Measurements from ENCODE around the gene VMO1. TPM values are rescaled to one million over a fixed set of nuclear protein-coding genes. Genes with fewer than 3 reads are reported as not detected.

VMO1 gene
- total RNA-seq, 1 experiment from 2014 or later = 1.2 TPM

DNA sequence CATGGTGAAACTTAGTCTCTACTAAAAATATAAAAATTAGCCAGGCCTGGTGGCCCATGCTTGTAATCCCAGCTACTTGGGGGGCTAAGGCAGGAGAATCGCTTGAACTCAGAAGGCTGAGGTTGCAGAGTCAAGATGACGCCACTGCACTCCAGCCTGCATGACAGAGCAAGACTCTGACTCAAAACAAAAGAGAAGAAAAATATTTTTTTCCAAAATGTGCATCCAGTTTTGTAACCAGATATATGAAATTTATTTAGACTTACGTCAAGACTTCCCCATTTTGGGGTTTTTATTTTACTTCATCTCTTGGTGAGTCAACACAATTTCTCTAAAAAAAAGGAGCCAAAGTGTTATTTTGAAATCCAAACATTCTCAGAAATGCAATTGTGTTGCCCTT, 20.0 kb downstream of the VMO1 start (continued):
- TF ChIP-seq, protein P1, sequence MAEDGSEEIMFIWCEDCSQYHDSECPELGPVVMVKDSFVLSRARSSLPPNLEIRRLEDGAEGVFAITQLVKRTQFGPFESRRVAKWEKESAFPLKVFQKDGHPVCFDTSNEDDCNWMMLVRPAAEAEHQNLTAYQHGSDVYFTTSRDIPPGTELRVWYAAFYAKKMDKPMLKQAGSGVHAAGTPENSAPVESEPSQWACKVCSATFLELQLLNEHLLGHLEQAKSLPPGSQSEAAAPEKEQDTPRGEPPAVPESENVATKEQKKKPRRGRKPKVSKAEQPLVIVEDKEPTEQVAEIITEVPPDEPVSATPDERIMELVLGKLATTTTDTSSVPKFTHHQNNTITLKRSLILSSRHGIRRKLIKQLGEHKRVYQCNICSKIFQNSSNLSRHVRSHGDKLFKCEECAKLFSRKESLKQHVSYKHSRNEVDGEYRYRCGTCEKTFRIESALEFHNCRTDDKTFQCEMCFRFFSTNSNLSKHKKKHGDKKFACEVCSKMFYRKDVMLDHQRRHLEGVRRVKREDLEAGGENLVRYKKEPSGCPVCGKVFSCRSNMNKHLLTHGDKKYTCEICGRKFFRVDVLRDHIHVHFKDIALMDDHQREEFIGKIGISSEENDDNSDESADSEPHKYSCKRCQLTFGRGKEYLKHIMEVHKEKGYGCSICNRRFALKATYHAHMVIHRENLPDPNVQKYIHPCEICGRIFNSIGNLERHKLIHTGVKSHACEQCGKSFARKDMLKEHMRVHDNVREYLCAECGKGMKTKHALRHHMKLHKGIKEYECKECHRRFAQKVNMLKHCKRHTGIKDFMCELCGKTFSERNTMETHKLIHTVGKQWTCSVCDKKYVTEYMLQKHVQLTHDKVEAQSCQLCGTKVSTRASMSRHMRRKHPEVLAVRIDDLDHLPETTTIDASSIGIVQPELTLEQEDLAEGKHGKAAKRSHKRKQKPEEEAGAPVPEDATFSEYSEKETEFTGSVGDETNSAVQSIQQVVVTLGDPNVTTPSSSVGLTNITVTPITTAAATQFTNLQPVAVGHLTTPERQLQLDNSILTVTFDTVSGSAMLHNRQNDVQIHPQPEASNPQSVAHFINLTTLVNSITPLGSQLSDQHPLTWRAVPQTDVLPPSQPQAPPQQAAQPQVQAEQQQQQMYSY (CRISPR knock-in tag; IDR thresholded peaks at IDR 0.05) = no peak
- TF ChIP-seq, protein P2, sequence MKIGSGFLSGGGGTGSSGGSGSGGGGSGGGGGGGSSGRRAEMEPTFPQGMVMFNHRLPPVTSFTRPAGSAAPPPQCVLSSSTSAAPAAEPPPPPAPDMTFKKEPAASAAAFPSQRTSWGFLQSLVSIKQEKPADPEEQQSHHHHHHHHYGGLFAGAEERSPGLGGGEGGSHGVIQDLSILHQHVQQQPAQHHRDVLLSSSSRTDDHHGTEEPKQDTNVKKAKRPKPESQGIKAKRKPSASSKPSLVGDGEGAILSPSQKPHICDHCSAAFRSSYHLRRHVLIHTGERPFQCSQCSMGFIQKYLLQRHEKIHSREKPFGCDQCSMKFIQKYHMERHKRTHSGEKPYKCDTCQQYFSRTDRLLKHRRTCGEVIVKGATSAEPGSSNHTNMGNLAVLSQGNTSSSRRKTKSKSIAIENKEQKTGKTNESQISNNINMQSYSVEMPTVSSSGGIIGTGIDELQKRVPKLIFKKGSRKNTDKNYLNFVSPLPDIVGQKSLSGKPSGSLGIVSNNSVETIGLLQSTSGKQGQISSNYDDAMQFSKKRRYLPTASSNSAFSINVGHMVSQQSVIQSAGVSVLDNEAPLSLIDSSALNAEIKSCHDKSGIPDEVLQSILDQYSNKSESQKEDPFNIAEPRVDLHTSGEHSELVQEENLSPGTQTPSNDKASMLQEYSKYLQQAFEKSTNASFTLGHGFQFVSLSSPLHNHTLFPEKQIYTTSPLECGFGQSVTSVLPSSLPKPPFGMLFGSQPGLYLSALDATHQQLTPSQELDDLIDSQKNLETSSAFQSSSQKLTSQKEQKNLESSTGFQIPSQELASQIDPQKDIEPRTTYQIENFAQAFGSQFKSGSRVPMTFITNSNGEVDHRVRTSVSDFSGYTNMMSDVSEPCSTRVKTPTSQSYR (CRISPR knock-in tag; IDR thresholded peaks at IDR 0.05) = no peak
- no peak for TF ChIP-seq RORB (CRISPR knock-in tag; IDR thresholded peaks at IDR 0.05)

DNA sequence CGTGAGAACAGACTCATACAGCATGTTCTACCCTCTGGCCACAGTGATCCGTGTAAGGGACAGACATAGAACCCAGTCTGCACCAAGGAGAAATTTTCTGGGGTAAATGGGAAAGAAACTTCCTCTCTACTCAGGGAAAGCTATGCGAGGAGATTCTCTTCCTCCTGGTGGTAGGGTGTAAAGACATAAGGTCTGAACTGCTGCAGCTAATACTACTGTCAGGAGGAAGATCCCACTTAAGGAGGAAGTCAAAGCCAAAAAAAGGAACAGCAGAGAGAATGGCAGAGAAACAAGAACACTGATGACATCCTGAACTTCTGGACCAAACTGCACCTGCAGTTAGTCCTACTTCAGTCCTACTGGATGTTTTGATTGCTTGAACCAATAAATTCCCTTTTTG, 21.6 kb downstream of the VMO1 start:
- H3K4me1 Mint-ChIP-seq = no peaks in the 10 kb centered on the region
- ChIA-PET POLR2A (no interaction called here), CTCF (interaction anchor here (0.6 kb wide), 1 partner anchor 352 kb away, joined by 3 read pairs; no protein-coding TSS in a partner anchor)
- no peaks in the 10 kb centered on the region for H3K27me3 Mint-ChIP-seq (ENCODE audit: low read depth)
- H3K9me3 Mint-ChIP-seq = no peaks in the 10 kb centered on the region
- peak overlapping the region; percentile 58; the same call in 1 of the 2 replicates for H3K27ac Mint-ChIP-seq
- no peak for ATAC-seq
- H3K4me3 Mint-ChIP-seq = no peak overlapping the region
- DNase-seq (ENCODE audit: low spot score) = no peak
- no peaks in the 10 kb centered on the region for H3K36me3 Mint-ChIP-seq
- no peak for TF ChIP-seq NR3C1 (CRISPR knock-in tag; conservative IDR thresholded peaks at IDR 0.05; ENCODE audit: low read depth)
- TF ChIP-seq, protein P3, sequence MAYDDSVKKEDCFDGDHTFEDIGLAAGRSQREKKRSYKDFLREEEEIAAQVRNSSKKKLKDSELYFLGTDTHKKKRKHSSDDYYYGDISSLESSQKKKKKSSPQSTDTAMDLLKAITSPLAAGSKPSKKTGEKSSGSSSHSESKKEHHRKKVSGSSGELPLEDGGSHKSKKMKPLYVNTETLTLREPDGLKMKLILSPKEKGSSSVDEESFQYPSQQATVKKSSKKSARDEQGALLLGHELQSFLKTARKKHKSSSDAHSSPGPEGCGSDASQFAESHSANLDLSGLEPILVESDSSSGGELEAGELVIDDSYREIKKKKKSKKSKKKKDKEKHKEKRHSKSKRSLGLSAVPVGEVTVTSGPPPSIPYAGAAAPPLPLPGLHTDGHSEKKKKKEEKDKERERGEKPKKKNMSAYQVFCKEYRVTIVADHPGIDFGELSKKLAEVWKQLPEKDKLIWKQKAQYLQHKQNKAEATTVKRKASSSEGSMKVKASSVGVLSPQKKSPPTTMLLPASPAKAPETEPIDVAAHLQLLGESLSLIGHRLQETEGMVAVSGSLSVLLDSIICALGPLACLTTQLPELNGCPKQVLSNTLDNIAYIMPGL (CRISPR knock-in tag; IDR thresholded peaks at IDR 0.05) = no peak
- TF ChIP-seq, protein P4, sequence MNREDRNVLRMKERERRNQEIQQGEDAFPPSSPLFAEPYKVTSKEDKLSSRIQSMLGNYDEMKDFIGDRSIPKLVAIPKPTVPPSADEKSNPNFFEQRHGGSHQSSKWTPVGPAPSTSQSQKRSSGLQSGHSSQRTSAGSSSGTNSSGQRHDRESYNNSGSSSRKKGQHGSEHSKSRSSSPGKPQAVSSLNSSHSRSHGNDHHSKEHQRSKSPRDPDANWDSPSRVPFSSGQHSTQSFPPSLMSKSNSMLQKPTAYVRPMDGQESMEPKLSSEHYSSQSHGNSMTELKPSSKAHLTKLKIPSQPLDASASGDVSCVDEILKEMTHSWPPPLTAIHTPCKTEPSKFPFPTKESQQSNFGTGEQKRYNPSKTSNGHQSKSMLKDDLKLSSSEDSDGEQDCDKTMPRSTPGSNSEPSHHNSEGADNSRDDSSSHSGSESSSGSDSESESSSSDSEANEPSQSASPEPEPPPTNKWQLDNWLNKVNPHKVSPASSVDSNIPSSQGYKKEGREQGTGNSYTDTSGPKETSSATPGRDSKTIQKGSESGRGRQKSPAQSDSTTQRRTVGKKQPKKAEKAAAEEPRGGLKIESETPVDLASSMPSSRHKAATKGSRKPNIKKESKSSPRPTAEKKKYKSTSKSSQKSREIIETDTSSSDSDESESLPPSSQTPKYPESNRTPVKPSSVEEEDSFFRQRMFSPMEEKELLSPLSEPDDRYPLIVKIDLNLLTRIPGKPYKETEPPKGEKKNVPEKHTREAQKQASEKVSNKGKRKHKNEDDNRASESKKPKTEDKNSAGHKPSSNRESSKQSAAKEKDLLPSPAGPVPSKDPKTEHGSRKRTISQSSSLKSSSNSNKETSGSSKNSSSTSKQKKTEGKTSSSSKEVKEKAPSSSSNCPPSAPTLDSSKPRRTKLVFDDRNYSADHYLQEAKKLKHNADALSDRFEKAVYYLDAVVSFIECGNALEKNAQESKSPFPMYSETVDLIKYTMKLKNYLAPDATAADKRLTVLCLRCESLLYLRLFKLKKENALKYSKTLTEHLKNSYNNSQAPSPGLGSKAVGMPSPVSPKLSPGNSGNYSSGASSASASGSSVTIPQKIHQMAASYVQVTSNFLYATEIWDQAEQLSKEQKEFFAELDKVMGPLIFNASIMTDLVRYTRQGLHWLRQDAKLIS (CRISPR knock-in tag; IDR thresholded peaks at IDR 0.05; ENCODE audit: borderline replicate concordance) = no peak
- TF ChIP-seq, protein P5, sequence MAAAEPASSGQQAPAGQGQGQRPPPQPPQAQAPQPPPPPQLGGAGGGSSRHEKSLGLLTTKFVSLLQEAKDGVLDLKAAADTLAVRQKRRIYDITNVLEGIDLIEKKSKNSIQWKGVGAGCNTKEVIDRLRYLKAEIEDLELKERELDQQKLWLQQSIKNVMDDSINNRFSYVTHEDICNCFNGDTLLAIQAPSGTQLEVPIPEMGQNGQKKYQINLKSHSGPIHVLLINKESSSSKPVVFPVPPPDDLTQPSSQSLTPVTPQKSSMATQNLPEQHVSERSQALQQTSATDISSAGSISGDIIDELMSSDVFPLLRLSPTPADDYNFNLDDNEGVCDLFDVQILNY (CRISPR knock-in tag; IDR thresholded peaks at IDR 0.05) = no peak
- TF ChIP-seq, protein P2 (CRISPR knock-in tag; IDR thresholded peaks at IDR 0.05) = no peak
- no peak for TF ChIP-seq ZNF416 (CRISPR knock-in tag; IDR thresholded peaks at IDR 0.05)
- TF ChIP-seq, protein P6, sequence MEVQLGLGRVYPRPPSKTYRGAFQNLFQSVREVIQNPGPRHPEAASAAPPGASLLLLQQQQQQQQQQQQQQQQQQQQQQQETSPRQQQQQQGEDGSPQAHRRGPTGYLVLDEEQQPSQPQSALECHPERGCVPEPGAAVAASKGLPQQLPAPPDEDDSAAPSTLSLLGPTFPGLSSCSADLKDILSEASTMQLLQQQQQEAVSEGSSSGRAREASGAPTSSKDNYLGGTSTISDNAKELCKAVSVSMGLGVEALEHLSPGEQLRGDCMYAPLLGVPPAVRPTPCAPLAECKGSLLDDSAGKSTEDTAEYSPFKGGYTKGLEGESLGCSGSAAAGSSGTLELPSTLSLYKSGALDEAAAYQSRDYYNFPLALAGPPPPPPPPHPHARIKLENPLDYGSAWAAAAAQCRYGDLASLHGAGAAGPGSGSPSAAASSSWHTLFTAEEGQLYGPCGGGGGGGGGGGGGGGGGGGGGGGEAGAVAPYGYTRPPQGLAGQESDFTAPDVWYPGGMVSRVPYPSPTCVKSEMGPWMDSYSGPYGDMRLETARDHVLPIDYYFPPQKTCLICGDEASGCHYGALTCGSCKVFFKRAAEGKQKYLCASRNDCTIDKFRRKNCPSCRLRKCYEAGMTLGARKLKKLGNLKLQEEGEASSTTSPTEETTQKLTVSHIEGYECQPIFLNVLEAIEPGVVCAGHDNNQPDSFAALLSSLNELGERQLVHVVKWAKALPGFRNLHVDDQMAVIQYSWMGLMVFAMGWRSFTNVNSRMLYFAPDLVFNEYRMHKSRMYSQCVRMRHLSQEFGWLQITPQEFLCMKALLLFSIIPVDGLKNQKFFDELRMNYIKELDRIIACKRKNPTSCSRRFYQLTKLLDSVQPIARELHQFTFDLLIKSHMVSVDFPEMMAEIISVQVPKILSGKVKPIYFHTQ (CRISPR knock-in tag; IDR thresholded peaks at IDR 0.05) = no peak
- TF ChIP-seq, protein P7, sequence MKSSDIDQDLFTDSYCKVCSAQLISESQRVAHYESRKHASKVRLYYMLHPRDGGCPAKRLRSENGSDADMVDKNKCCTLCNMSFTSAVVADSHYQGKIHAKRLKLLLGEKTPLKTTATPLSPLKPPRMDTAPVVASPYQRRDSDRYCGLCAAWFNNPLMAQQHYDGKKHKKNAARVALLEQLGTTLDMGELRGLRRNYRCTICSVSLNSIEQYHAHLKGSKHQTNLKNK (CRISPR knock-in tag; IDR thresholded peaks at IDR 0.05) = no peak
- TF ChIP-seq, protein P8, sequence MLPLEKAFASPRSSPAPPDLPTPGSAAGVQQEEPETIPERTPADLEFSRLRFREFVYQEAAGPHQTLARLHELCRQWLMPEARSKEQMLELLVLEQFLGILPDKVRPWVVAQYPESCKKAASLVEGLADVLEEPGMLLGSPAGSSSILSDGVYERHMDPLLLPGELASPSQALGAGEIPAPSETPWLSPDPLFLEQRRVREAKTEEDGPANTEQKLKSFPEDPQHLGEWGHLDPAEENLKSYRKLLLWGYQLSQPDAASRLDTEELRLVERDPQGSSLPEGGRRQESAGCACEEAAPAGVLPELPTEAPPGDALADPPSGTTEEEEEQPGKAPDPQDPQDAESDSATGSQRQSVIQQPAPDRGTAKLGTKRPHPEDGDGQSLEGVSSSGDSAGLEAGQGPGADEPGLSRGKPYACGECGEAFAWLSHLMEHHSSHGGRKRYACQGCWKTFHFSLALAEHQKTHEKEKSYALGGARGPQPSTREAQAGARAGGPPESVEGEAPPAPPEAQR (CRISPR knock-in tag; IDR thresholded peaks at IDR 0.05) = no peak
